Cerebellar nuclear complex (tissue), 1 donor: ENCODE data around the gene ZFP82.

Source experiments
- DNase-seq, 2 experiments: peaks; one replicate each; lab custom pipeline; 2025; lab: John Stamatoyannopoulos, UW

Gene ZFP82

DNA sequence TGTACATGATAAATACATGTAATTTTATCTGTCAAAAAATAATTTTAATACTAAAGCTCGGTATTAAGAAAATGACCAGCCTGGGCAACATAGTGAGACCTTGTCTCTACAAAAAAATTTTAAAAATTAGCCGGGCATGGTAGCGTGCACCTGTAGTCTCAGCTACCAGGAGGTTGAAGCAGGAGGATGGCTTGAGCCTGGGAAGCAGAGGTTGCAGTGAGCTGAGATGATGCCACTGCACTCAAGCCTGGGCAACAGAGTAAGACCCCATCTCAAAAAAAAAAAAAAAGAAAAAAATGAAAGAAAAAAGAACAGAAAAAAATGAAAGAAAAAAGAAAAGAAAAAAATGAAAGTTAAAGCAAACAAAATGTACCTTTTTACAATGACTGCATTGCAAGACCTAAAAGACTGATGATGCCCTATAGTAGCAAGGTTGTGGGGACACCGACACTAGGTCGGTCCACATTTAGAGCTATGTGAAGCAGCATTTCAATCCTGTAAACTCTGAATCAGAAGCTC is 44.7 kb downstream of the ZFP82 start:
- no peak for DNase-seq

DNA sequence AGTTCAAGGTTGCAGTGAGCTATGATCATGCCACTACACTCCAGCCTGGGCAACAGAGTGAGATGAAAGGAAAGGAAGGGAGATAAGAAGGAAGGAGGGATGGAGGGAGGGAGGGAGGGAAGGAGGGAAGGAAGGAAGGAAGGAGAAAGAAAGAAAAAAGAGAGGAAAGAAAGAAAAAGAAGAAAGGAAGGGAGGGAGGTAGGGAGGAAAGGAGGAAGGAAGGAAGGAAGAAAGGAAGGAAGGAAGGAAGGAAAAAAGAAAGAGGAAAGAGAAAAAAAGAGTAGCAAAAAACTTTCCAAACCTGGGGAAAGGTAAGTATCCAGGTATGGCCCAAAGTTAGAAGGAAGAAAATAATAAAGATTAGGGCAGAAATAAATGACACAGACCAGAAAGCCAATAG is 46.6 kb downstream of the ZFP82 start:
- DNase-seq, result no peak

DNA sequence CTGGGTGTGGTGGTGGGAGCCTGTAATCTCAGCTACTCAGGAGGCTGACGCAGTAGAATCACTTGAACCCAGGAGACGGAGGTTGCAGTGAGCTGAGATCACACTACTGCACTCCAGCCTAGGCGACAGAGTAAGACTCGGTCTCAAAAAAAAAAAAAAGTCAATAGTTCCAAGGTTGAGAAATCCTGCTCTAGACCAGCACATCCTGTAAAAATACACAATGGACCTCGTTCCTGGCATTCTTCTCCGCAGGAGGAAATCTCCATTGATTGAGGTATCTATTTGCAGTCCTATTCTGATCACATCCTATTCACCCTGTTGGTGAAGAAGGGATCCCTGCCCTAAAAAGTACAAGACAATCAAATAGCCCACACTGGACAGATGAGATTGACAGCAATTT is 54.6 kb downstream of the ZFP82 start:
- no peak for DNase-seq
